GM23338 (cell line): Measurements from ENCODE around the gene LINGO1. TPM values are rescaled to one million over a fixed set of nuclear protein-coding genes. Genes with fewer than 3 reads are reported as not detected.

ENCODE experiments used
- ATAC-seq: fragments of 200-7000 bp; cut with Tn5 transposase; 3 replicates; pipeline ENCODE4 v1.9.1; 2020
- DNase-seq: peaks from one replicate; pipeline ENCODE4 v3.0.0-alpha.2; 2015; ENCODE audit warnings: low spot score
- H2AFZ ChIP-seq: fragments of 200-600 bp; sonication (generic); 2 replicates; pipeline ENCODE4 v1.8.0; 2016; ENCODE audit warnings: antibody characterized with exemption, mild to moderate bottlenecking, moderate library complexity
- H3F3A ChIP-seq: fragments of 200-600 bp; sonication (generic); replicated peaks from 2 replicates; pipeline ENCODE4 v1.8.0; 2017; ENCODE audit warnings: antibody characterized with exemption, mixed run types, low read depth
- H3K27ac ChIP-seq: fragments of 200-600 bp; sonication (generic); 2 replicates; pipeline ENCODE4 v1.6.1; 2016; ENCODE audit warnings: low read depth
- H3K27me3 ChIP-seq: fragments of 200-600 bp; sonication (generic); 2 replicates; pipeline ENCODE4 v1.8.0; 2016; ENCODE audit warnings: mild to moderate bottlenecking, mixed run types, moderate library complexity; ENCODE audit not compliant: insufficient read depth
- H3K36me3 ChIP-seq: fragments of 200-600 bp; sonication (generic); 2 replicates; pipeline ENCODE4 v1.8.0; 2016; ENCODE audit warnings: mild to moderate bottlenecking; ENCODE audit not compliant: insufficient read depth
- H3K4me1 ChIP-seq: fragments of 200-600 bp; sonication (generic); 2 replicates; pipeline ENCODE4 v1.8.0; 2016; ENCODE audit warnings: mild to moderate bottlenecking, moderate library complexity; ENCODE audit not compliant: insufficient read depth
- H3K4me2 ChIP-seq: fragments of 200-600 bp; sonication (generic); 2 replicates; pipeline ENCODE4 v1.7.1; 2017; ENCODE audit warnings: mixed run types
- H3K4me3 ChIP-seq: fragments of 200-600 bp; sonication (generic); 2 replicates; pipeline ENCODE4 v1.6.1; 2016; ENCODE audit warnings: mixed run types
- H3K79me2 ChIP-seq: fragments of 200-600 bp; sonication (generic); replicated peaks from 2 replicates; pipeline ENCODE4 v1.8.0; 2017; ENCODE audit warnings: mild to moderate bottlenecking; ENCODE audit not compliant: insufficient read depth
- H3K9me2 ChIP-seq: fragments of 200-600 bp; sonication (generic); 2 replicates; pipeline ENCODE4 v1.8.0; 2017; ENCODE audit not compliant: insufficient read depth
- H4K20me1 ChIP-seq: fragments of 200-600 bp; sonication (generic); replicated peaks from 2 replicates; pipeline ENCODE4 v1.8.0; 2017; ENCODE audit warnings: mild to moderate bottlenecking; ENCODE audit not compliant: insufficient read depth
- H3K27ac Mint-ChIP-seq: 2 replicates; pipeline ENCODE4 v1.8.0; 2020; ENCODE audit warnings: inconsistent platforms, mild to moderate bottlenecking, moderate library complexity, mixed read lengths
- H3K27me3 Mint-ChIP-seq: 3 replicates; pipeline ENCODE4 v1.8.0; 2022; ENCODE audit warnings: low read depth, mild to moderate bottlenecking, moderate library complexity, mixed read lengths, inconsistent platforms; ENCODE audit not compliant: insufficient read depth, poor library complexity
- H3K36me3 Mint-ChIP-seq: 3 replicates; pipeline ENCODE4 v1.8.0; 2021; ENCODE audit warnings: low read depth, mild to moderate bottlenecking, inconsistent platforms, moderate library complexity, mixed read lengths
- H3K4me1 Mint-ChIP-seq: 3 replicates; pipeline ENCODE4 v1.8.0; 2020; ENCODE audit warnings: mild to moderate bottlenecking, inconsistent platforms, mixed read lengths
- H3K4me3 Mint-ChIP-seq: 3 replicates; pipeline ENCODE4 v1.8.0; 2021; ENCODE audit warnings: moderate library complexity, mild to moderate bottlenecking, inconsistent platforms, mixed read lengths
- H3K9me3 Mint-ChIP-seq: 3 replicates; pipeline ENCODE4 v1.8.0; 2020; ENCODE audit warnings: moderate library complexity, mild to moderate bottlenecking, inconsistent platforms, mixed read lengths
- CREB1 ChIP-seq: fragments of 250-450 bp; sonication (Bioruptor Pico); IDR thresholded peaks from 2 replicates; pipeline ENCODE4 v1.5.0; 2020; ENCODE audit warnings: low read depth, mild to moderate bottlenecking, moderate library complexity
- EZH2 ChIP-seq: fragments of 200-600 bp; sonication (generic); IDR thresholded peaks from one replicate; pipeline ENCODE4 v1.8.0; 2017; ENCODE audit warnings: antibody characterized with exemption, mild to moderate bottlenecking, low read depth; ENCODE audit not compliant: unreplicated experiment
- EZH2phosphoT487 ChIP-seq: fragments of 200-600 bp; sonication (generic); IDR thresholded peaks from one replicate; pipeline ENCODE4 v1.8.1; 2018; ENCODE audit warnings: antibody characterized with exemption; ENCODE audit not compliant: unreplicated experiment
- JUNB ChIP-seq: IDR thresholded peaks from one replicate; pipeline ENCODE4 v1.6.1; 2016; ENCODE audit warnings: antibody characterized with exemption; ENCODE audit not compliant: unreplicated experiment
- NANOG ChIP-seq: IDR thresholded peaks from 2 replicates; pipeline ENCODE4 v1.6.1; 2016; ENCODE audit warnings: antibody characterized with exemption, borderline replicate concordance
- POLR2AphosphoS5 ChIP-seq: IDR thresholded peaks from 2 replicates; pipeline ENCODE4 v1.6.1; 2016; ENCODE audit warnings: antibody characterized with exemption, low read depth
- STAT1 ChIP-seq: IDR thresholded peaks from one replicate; pipeline ENCODE4 v1.6.1; 2016; ENCODE audit warnings: antibody characterized with exemption; ENCODE audit not compliant: unreplicated experiment
- ZNF114 ChIP-seq: fragments of 250-450 bp; sonication (Bioruptor Pico); IDR thresholded peaks from 2 replicates; pipeline ENCODE4 v1.5.0; 2020; ENCODE audit warnings: mild to moderate bottlenecking, moderate library complexity
- ZNF331 ChIP-seq: fragments of 250-450 bp; sonication (Bioruptor Pico); IDR thresholded peaks from 2 replicates; pipeline ENCODE4 v1.5.0; 2020; ENCODE audit warnings: low read depth, mild to moderate bottlenecking, moderate library complexity
- polyA plus RNA-seq: library from polyadenylated mRNA; unstranded; fragments of >200 nt; fragmentation: Nextera tagmentation; extraction: Ambion mirVana; gene quantifications from 2 replicates; pipeline ENCODE4 v1.2.1, GENCODE V29; 2016
- total RNA-seq: library from RNA; depleted of rRNA; stranded (reverse); fragments of >200 nt; shearing (Covaris generic); gene quantifications from 2 replicates; pipeline ENCODE4 v1.2.3, GENCODE V29; 2014
- TF ChIP-seq, protein P1 (sequence below): fragments of 250-450 bp; sonication (Bioruptor Pico); IDR thresholded peaks from 2 replicates; pipeline ENCODE4 v1.5.0; 2020; ENCODE audit warnings: mild to moderate bottlenecking, moderate library complexity
- TF ChIP-seq, protein P2 (sequence below): IDR thresholded peaks from 2 replicates; pipeline ENCODE4 v1.6.1; 2016; ENCODE audit warnings: antibody characterized with exemption
- TF ChIP-seq, protein P3 (sequence below): IDR thresholded peaks from one replicate; pipeline ENCODE4 v1.6.1; 2018; ENCODE audit warnings: antibody characterized with exemption; ENCODE audit not compliant: unreplicated experiment
- TF ChIP-seq, protein P4 (sequence below), 2 experiments: fragments of 200-600 bp in 1 of 2; sonication (generic) in 1 of 2; conservative IDR thresholded peaks; 2 replicates each; pipeline versions ENCODE4 v1.5.1 to v1.6.1; 2016 to 2017; ENCODE audit warnings: antibody characterized with exemption in 2 of 2, low read depth in 2 of 2, mild to moderate bottlenecking in 2 of 2, moderate library complexity in 1 of 2

LINGO1 gene
- total and polyA plus RNA-seq, 2 experiments from 2014 or later, result 16.9 to 63.1 TPM

DNA sequence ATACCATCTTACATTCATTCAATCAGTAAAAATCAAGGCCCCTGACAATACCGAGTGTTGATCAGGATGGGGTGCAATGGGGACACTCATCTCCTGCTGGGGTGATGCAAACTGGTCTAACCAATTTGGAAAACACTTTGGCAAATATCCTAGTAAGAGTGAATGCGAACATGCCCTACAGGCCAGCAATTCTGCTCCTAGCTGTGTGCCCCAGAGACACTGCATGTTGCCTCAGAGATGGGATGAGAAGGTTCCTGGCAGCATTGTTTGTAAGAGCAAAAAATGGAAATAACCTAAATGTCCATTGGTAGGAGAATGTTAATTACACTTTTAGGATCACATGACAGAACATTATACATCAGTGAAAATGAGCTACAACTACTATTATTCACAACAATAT is 4.7 kb downstream of the LINGO1 start:
- Mint-ChIP-seq H3K27ac (no peak overlapping the region), H3K4me1 (peaks cover 71% of the 10 kb centered on the region), H3K9me3 (no peaks in the 10 kb centered on the region; the same call in 2 of the 3 replicates), H3K36me3 (peaks cover 9% of the 10 kb centered on the region; the same call in 2 of the 3 replicates), H3K4me3 (no peak overlapping the region), H3K27me3 (peaks cover 6% of the 10 kb centered on the region)
- ATAC-seq, result no peak
- Histone ChIP-seq H3F3A (peaks cover 7% of the 10 kb centered on the region), H3K4me1 (peaks cover 76% of the 10 kb centered on the region), H3K79me2 (peaks cover 77% of the 10 kb centered on the region), H3K27ac (no peak overlapping the region), H3K9me2 (no peaks in the 10 kb centered on the region), H3K4me2 (0 out of 2 replicates have a peak overlapping the region, but pooled peaks have one; percentile 4), H3K4me3 (no peak overlapping the region), H3K36me3 (no peaks in the 10 kb centered on the region), H3K27me3 (no peaks in the 10 kb centered on the region), H4K20me1 (no peaks in the 10 kb centered on the region), H2AFZ (no peak overlapping the region)
- no peak for DNase-seq
- TF ChIP-seq, protein P1, sequence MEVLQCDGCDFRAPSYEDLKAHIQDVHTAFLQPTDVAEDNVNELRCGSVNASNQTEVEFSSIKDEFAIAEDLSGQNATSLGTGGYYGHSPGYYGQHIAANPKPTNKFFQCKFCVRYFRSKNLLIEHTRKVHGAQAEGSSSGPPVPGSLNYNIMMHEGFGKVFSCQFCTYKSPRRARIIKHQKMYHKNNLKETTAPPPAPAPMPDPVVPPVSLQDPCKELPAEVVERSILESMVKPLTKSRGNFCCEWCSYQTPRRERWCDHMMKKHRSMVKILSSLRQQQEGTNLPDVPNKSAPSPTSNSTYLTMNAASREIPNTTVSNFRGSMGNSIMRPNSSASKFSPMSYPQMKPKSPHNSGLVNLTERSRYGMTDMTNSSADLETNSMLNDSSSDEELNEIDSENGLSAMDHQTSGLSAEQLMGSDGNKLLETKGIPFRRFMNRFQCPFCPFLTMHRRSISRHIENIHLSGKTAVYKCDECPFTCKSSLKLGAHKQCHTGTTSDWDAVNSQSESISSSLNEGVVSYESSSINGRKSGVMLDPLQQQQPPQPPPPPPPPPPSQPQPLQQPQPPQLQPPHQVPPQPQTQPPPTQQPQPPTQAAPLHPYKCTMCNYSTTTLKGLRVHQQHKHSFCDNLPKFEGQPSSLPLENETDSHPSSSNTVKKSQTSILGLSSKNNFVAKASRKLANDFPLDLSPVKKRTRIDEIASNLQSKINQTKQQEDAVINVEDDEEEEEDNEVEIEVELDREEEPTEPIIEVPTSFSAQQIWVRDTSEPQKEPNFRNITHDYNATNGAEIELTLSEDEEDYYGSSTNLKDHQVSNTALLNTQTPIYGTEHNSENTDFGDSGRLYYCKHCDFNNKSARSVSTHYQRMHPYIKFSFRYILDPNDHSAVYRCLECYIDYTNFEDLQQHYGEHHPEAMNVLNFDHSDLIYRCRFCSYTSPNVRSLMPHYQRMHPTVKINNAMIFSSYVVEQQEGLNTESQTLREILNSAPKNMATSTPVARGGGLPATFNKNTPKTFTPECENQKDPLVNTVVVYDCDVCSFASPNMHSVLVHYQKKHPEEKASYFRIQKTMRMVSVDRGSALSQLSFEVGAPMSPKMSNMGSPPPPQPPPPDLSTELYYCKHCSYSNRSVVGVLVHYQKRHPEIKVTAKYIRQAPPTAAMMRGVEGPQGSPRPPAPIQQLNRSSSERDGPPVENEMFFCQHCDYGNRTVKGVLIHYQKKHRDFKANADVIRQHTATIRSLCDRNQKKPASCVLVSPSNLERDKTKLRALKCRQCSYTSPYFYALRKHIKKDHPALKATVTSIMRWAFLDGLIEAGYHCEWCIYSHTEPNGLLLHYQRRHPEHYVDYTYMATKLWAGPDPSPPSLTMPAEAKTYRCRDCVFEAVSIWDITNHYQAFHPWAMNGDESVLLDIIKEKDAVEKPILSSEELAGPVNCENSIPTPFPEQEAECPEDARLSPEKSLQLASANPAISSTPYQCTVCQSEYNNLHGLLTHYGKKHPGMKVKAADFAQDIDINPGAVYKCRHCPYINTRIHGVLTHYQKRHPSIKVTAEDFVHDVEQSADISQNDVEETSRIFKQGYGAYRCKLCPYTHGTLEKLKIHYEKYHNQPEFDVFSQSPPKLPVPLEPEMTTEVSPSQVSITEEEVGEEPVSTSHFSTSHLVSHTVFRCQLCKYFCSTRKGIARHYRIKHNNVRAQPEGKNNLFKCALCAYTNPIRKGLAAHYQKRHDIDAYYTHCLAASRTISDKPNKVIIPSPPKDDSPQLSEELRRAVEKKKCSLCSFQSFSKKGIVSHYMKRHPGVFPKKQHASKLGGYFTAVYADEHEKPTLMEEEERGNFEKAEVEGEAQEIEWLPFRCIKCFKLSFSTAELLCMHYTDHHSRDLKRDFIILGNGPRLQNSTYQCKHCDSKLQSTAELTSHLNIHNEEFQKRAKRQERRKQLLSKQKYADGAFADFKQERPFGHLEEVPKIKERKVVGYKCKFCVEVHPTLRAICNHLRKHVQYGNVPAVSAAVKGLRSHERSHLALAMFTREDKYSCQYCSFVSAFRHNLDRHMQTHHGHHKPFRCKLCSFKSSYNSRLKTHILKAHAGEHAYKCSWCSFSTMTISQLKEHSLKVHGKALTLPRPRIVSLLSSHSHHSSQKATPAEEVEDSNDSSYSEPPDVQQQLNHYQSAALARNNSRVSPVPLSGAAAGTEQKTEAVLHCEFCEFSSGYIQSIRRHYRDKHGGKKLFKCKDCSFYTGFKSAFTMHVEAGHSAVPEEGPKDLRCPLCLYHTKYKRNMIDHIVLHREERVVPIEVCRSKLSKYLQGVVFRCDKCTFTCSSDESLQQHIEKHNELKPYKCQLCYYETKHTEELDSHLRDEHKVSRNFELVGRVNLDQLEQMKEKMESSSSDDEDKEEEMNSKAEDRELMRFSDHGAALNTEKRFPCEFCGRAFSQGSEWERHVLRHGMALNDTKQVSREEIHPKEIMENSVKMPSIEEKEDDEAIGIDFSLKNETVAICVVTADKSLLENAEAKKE (CRISPR knock-in tag), result no peak
- no peak for TF ChIP-seq ZNF331 (CRISPR knock-in tag)
- TF ChIP-seq POLR2AphosphoS5, result no peak
- TF ChIP-seq, protein P2, sequence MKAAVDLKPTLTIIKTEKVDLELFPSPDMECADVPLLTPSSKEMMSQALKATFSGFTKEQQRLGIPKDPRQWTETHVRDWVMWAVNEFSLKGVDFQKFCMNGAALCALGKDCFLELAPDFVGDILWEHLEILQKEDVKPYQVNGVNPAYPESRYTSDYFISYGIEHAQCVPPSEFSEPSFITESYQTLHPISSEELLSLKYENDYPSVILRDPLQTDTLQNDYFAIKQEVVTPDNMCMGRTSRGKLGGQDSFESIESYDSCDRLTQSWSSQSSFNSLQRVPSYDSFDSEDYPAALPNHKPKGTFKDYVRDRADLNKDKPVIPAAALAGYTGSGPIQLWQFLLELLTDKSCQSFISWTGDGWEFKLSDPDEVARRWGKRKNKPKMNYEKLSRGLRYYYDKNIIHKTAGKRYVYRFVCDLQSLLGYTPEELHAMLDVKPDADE, result no peak
- TF ChIP-seq, protein P3, sequence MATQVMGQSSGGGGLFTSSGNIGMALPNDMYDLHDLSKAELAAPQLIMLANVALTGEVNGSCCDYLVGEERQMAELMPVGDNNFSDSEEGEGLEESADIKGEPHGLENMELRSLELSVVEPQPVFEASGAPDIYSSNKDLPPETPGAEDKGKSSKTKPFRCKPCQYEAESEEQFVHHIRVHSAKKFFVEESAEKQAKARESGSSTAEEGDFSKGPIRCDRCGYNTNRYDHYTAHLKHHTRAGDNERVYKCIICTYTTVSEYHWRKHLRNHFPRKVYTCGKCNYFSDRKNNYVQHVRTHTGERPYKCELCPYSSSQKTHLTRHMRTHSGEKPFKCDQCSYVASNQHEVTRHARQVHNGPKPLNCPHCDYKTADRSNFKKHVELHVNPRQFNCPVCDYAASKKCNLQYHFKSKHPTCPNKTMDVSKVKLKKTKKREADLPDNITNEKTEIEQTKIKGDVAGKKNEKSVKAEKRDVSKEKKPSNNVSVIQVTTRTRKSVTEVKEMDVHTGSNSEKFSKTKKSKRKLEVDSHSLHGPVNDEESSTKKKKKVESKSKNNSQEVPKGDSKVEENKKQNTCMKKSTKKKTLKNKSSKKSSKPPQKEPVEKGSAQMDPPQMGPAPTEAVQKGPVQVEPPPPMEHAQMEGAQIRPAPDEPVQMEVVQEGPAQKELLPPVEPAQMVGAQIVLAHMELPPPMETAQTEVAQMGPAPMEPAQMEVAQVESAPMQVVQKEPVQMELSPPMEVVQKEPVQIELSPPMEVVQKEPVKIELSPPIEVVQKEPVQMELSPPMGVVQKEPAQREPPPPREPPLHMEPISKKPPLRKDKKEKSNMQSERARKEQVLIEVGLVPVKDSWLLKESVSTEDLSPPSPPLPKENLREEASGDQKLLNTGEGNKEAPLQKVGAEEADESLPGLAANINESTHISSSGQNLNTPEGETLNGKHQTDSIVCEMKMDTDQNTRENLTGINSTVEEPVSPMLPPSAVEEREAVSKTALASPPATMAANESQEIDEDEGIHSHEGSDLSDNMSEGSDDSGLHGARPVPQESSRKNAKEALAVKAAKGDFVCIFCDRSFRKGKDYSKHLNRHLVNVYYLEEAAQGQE, result no peak
- TF ChIP-seq NANOG, result no peak
- no peak for TF ChIP-seq EZH2phosphoT487
- TF ChIP-seq EZH2, result no peak
- TF ChIP-seq, protein P4, sequence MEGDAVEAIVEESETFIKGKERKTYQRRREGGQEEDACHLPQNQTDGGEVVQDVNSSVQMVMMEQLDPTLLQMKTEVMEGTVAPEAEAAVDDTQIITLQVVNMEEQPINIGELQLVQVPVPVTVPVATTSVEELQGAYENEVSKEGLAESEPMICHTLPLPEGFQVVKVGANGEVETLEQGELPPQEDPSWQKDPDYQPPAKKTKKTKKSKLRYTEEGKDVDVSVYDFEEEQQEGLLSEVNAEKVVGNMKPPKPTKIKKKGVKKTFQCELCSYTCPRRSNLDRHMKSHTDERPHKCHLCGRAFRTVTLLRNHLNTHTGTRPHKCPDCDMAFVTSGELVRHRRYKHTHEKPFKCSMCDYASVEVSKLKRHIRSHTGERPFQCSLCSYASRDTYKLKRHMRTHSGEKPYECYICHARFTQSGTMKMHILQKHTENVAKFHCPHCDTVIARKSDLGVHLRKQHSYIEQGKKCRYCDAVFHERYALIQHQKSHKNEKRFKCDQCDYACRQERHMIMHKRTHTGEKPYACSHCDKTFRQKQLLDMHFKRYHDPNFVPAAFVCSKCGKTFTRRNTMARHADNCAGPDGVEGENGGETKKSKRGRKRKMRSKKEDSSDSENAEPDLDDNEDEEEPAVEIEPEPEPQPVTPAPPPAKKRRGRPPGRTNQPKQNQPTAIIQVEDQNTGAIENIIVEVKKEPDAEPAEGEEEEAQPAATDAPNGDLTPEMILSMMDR (conservative IDR thresholded peaks at IDR 0.05; ENCODE audit: low read depth in 2 of 2), result no peak
- TF ChIP-seq JUNB, result no peak
- no peak for TF ChIP-seq STAT1
- TF ChIP-seq ZNF114 (CRISPR knock-in tag), result no peak
- no peak for TF ChIP-seq CREB1 (CRISPR knock-in tag)
